Stimulated activated CD4-positive, alpha-beta T cell treated with anti-CD3 and anti-CD28 coated beads, Interleukin-2, amount 100 ng/mL, for 48 hours (primary cell): ENCODE measurements around the gene DDA1.
"Not testable (repeated sequence)": the region's sequence is repeated elsewhere in the genome, so short reads cannot be mapped to it uniquely, and the experiment has no call there.

ENCODE experiments used
- DNase-seq, 2 donors: peaks; one replicate each; pipeline ENCODE4 v3.0.0-alpha.2; 2020

DDA1 gene

GRCh38 chr19:17309198-17309964 lies at the start of gene DDA1:
Gene DDA1, plus strand, starts transcription at chr19:17309563. Its CDS starts 92 bp downstream, at chr19:17309655.
- peak; percentile 96 to 98 for DNase-seq

- DNase-seq = no peak
Observed at GRCh38 chr19:17259934-17260333, 49.4 kb upstream of the DDA1 start.

- DNase-seq = peak; percentile 93 to 94
Observed at GRCh38 chr19:17260842-17261325, 48.5 kb upstream of the DDA1 start.

DNA sequence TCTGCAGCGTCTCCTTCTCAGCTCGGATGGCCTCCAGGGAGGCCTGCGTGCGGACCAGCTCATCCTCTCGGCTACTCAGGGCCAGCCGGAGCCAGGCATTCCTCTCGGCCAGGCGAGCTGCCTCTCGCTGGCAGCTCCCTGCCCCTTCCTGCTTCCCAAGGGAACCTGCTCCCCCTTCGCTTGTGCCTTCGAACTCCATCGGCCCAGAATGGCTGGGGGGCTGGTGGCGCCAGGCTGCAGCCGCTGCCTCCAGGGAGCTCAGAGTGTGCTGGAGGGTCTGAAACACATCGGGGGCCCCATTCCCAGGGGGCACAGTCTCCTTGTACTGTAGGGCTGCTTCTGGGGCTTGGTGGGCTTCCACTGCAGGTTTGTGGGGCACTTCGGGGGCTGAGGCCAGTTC lies 46.8 kb upstream of the DDA1 start:
- DNase-seq = no peak

- DNase-seq = no peak
Observed at GRCh38 chr19:17263712-17264640, 45.4 kb upstream of the DDA1 start.

GRCh38 chr19:17264641-17264979 lies 44.8 kb upstream of the DDA1 start, which contains the start of gene USHBP1:
Gene USHBP1, minus strand, starts transcription at chr19:17264745. Its CDS starts 446 bp downstream, at chr19:17264299.
- no peak for DNase-seq

- DNase-seq = no peak
Observed at GRCh38 chr19:17266026-17266425, 43.3 kb upstream of the DDA1 start.

DNA sequence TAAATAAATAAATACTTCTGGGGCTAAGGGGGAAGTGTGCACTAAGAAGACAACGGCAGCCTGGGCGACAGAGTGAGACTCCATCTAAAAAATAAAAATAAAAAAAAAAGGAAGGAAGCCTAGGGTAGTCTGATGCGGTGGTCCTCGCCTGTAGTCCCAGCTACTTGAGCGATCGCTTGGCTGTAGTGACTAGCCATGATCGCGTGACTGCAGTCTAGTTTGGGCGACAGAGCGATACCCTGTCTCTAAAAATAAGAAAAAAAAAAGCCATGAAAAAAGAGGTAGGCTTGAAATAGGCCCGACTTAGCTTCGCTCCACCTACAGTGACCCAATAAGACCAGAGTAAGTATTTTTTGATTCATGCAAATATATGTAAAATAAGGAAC lies 42.8 kb upstream of the DDA1 start:
- no peak for DNase-seq

- peak; percentile 85 to 90 for DNase-seq
Observed at GRCh38 chr19:17266975-17267788, 42.2 kb upstream of the DDA1 start, which contains the start of gene BABAM1. Gene BABAM1, plus strand, starts transcription at chr19:17267443. Its CDS starts 1,364 bp downstream, at chr19:17268807.

DNA sequence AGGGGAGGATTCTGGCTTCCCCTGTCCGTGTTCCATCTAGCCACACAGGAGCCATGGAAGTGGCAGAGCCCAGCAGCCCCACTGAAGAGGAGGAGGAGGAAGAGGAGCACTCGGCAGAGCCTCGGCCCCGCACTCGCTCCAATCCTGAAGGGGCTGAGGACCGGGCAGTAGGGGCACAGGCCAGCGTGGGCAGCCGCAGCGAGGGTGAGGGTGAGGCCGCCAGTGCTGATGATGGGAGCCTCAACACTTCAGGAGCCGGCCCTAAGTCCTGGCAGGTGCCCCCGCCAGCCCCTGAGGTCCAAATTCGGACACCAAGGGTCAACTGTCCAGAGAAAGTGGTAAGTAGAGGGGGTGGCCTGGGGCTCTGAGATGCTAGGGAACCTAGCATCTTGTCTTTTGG lies 40.6 kb upstream of the DDA1 start:
- DNase-seq = no peak

GRCh38 chr19:17274892-17275291 lies 34.5 kb upstream of the DDA1 start:
- DNase-seq = not testable (repeated sequence)

DNA sequence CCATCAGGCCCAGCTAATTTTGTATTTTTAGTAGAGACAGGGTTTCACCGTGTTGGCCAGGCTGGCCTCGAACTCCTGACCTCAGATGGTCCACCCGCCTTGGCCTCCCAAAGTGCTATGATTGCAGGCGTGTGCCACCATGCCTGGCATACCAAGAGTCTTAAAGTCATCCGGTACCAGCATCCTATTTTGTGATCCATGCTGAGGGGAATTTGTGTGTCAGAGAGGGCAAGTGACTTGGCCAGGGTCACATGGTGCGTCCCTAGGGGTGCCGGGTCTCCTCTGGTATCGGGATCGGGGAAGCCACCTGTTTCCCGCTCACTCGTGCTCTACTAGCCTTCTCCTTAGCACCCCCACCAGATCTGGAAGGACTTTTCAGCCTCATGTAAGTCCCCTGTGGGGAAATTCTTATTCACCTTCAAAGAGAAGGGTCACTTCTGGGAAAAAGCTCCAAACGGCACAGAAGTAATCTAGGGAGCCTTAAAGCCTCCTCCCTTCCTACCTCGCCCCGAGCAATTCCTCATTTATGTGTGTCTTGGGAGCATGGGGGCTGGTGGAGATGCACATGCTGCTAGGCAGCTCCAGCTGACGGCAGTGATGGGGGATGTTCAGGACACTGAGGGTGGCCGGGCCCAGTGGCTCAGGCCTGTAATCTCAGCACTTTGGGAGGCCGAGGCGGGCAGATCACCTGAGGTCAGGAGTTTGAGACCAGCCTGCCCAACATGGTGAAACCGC lies 33.8 kb upstream of the DDA1 start:
- no peak for DNase-seq

DNA sequence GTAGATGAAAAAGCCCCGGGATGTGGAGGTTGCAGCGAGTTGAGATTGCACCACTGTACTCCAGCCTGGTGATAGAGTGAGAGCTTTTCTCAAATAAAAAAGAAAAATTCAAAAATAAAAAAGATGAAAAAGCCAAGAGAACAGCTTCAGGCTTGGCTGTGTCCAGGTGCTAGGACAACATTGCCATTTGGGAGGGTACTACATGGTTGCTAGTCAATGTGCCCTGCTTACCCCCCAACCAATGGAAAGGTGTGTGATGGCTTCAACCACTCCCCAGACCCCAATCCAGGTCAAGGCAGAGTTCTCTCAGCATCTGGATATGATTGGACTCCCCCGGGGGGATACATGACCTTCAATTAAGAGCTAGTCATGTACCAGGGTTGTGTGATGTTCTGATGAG lies 29.9 kb upstream of the DDA1 start:
- DNase-seq = no peak

GRCh38 chr19:17281391-17282304 lies 27.7 kb upstream of the DDA1 start, which contains the start of gene ANKLE1:
Gene ANKLE1, plus strand, starts transcription at chr19:17281901. Its CDS starts 20 bp downstream, at chr19:17281921.
- DNase-seq = no peak

DNA sequence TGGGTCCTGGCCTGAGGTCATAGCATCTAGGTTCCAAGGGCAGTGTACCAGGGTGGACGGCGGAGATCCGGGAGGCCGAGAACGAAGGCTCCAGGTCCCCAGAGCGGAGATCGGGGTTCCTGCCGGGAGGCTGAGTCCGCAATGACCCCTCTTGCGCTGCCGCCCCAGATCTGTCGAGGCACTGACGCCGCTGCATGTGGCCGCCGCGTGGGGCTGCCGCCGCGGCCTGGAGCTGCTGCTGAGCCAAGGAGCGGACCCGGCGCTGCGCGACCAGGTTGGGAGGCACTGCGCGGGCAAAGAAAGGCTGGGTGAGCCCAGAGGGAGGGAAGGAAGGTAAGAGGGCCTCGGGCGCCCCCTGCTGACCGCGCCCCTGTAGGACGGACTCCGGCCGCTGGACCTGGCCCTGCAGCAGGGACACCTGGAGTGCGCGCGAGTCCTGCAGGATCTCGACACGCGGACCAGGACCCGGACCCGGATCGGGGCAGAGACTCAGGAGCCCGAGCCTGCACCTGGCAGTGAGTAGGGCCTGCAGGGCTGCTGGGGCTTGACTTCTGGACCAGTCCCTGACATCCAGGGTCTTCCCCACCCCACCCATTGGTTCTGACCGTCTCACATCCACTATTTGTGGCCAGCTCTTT lies 26.8 kb upstream of the DDA1 start:
- peak; percentile 79 to 82 for DNase-seq

- no peak for DNase-seq
Observed at GRCh38 chr19:17283504-17283996, 25.8 kb upstream of the DDA1 start.

DNA sequence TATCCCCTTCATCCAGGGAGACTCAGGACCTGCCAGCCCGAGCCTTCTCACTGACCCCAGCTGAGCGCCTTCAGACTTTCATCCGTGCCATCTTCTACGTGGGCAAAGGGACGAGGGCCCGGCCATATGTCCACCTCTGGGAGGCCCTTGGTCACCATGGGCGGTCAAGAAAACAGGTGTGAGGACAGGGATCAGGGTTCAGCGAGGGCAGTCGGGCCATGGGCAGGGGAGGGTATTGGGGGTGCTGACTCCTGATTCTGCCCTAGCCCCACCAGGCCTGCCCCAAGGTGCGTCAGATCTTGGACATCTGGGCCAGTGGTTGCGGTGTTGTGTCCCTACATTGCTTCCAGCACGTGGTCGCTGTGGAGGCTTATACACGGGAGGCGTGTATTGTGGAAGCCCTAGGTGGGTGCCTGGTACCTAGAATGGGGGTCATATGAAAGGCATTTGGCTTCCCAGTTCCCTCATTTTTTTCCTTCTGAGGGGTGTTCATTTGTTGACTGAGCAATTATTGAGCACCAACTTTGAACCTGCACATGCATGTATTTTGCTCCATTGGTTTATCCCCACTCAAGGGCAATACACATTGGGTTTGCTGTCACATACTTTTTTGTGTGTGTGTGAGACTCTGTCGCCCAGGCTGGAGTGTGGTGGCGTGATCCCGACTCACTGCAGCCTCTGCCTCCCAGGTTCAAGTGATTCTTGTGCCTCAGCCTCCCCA lies 23.8 kb upstream of the DDA1 start:
- no peak for DNase-seq

DNA sequence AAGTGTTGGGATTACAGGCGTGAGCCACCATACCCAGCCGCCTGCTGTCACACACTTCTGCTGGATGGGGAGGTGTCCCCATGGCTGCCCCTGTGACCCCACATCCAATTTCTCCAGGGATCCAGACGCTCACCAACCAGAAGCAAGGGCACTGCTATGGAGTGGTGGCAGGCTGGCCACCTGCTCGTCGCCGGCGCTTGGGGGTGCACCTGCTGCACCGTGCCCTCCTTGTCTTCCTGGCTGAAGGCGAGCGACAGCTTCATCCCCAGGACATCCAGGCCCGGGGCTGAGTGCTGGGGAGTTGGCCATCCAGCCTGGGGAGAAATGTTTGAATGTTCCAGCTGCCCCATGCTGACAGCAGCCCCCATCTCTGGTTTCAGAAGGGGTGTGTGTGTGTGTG lies 23.1 kb upstream of the DDA1 start:
- no peak for DNase-seq

- no peak for DNase-seq
Observed at GRCh38 chr19:17286752-17287151, 22.6 kb upstream of the DDA1 start.
